GM19240 (cell line): ENCODE results near the gene SELPLG.
"Not testable (repeated sequence)": the region's sequence is repeated elsewhere in the genome, so short reads cannot be mapped to it uniquely, and the experiment has no call there.

Experiments used
- DNase-seq: peaks from one replicate; pipeline ENCODE4 v3.0.0; 2011; ENCODE audit warnings: low spot score; ENCODE audit not compliant: insufficient read length

Gene SELPLG

DNA sequence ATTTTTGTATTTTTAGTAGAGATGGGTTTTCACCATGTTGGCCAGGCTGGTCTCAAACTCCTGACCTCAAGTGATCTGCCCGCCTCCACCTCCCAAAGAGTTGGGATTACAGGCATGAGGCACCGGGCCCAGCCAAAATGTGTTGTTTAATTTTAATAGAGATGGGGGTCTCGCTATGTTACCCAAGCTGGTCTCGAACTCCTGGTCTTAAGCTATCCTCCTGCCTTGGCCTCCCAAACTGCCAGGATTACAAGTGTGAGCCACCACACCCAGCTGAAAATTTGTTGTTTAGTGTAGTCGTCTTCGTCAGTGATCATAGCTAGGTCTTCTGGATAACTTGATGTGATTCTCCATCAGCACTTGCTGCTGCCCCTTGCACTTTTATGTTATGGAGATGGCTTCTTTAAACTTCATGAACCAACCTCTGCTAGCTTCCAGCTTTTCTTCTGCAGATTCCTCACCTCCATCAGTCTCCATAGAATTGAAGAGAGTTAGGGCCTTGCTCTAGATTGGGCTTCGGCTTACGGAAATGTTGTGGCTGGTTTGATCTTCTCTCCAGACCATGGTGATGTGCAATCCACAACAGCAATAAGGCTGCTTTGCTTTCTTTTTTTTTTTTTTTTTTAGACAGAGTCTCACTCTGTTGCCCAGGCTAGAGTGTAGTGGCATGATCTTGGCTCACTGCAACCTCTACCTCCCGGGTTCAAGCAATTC is 58.3 kb downstream of the SELPLG start:
- no peak for DNase-seq

- not testable (repeated sequence) for DNase-seq
These were observed 59.4 kb downstream of the SELPLG start for GRCh38 chr12:108574276-108574675.

DNA sequence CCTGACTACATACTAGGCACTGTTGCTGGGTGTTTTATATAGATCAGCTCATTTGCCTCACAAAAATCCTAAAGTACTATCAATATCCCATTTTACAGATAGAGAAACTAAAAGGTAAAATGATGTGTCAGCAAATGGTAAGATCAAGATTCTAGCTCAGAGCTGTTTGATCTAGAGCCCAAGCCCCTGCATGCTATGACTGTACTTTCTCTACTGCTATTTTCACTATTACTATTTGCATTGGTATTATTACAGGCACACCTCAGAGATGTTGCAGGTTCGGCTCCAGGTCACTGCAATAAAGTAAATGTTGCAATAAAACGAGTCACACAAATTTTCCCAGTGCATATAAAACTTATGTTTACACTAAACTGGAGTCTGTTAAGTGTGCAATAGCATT is 60.4 kb downstream of the SELPLG start:
- DNase-seq, result no peak

DNA sequence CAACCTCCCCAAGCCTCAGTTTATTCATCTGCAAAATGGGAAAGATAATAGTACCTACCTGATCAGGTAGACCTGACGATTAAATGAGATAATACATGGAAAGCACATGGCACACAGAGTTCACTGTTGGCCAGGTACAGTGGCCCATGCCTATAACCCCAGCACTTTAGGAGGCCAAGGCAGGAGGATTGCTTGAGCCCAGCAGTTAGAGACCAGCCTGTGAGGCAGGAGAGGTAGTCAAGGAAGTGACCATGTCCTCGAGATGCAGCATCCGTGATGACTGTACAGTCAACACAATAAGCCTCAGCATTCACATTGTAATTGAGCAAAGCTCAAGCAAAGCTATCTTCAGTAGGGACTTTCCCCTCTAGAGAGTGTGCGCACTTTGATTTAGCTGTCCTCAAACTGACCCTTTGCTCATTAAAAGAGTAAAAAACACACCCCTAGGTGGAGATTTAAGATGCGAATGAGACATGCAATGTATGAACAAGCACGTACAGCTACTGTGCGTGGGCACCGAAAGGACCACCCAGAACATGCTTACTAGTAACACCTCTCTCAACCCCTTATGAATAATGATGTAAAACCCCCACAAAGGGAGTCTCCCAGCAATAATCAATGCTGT is 61.4 kb downstream of the SELPLG start:
- DNase-seq, result no peak
